Measurements from ENCODE around the gene UACA. TPM values are rescaled to one million over a fixed set of nuclear protein-coding genes. Genes with fewer than 3 reads are reported as not detected.

UACA gene
- total RNA-seq, 3 donors from 2014 or later (not counting 1 experiment from before 2014, with no cell fraction given), result 1.1 to 3.1 (median 2.1) TPM

DNA sequence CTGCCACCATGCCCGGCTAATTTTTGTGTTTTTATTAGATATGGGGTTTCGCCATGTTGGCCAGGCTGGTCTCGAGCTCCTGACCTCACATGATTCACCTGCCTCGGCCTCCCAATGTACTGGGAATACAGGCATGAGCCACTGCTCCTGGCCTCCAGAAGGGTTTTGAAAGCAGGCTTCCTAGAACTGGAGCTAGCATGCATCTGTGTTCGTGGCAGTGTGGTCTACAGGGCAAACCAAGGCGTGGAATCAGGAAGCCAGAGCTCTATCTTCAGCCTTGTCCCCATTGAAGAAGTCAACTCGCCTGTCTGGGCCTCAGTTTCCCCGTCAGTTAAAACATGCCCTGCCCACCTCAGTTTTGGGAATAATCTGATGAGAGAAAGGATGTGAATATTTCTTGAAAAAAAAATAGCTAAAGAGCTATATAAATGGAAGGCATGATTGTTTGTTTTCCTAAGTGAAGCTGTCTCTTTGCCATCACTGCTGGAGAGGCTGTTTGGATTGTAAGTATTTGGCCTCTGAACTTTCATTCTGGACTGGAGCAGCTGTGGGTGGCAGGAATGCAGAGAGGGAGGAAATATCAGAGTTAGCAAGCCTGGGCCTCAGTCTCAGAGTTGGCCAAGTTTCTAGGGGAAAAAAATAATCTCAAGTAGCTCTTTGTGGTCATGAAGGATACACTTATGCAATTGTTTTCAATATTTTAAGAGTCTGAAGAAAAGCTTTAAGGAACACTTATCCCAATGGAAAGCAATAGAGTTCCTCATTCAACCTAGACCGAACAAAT is 36.5 kb upstream of the UACA start:
- TF ChIP-seq, protein P1, sequence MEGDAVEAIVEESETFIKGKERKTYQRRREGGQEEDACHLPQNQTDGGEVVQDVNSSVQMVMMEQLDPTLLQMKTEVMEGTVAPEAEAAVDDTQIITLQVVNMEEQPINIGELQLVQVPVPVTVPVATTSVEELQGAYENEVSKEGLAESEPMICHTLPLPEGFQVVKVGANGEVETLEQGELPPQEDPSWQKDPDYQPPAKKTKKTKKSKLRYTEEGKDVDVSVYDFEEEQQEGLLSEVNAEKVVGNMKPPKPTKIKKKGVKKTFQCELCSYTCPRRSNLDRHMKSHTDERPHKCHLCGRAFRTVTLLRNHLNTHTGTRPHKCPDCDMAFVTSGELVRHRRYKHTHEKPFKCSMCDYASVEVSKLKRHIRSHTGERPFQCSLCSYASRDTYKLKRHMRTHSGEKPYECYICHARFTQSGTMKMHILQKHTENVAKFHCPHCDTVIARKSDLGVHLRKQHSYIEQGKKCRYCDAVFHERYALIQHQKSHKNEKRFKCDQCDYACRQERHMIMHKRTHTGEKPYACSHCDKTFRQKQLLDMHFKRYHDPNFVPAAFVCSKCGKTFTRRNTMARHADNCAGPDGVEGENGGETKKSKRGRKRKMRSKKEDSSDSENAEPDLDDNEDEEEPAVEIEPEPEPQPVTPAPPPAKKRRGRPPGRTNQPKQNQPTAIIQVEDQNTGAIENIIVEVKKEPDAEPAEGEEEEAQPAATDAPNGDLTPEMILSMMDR (IDR thresholded peaks at IDR 0.05), result no peak
- Histone ChIP-seq H3K4me3 (ENCODE audit: low read length) (no peak overlapping the region), H3K27ac (ENCODE audit: low read length) (no peak overlapping the region), H3K36me3 (ENCODE audit: control insufficient read depth, insufficient read depth, low read length) (no peaks in the 10 kb centered on the region), H3K27me3 (ENCODE audit: control insufficient read depth, insufficient read depth, low read length) (no peaks in the 10 kb centered on the region), H3K4me1 (ENCODE audit: control insufficient read depth, insufficient read depth, low read length) (no peaks in the 10 kb centered on the region), H3K9me3 (ENCODE audit: control insufficient read depth, insufficient read depth, low read length) (no peaks in the 10 kb centered on the region)
- H3K4me1 Mint-ChIP-seq, result no peaks in the 10 kb centered on the region
- H3K4me3 Mint-ChIP-seq, result no peak overlapping the region
- H3K36me3 Mint-ChIP-seq, result no peaks in the 10 kb centered on the region
- no peak for ATAC-seq
- no peaks in the 10 kb centered on the region for H3K9me3 Mint-ChIP-seq
- H3K27me3 Mint-ChIP-seq (ENCODE audit: low read depth in 2 of 2), result no peaks in the 10 kb centered on the region
- 76% methylated on average over 9 of the region's 9 CpGs for WGBS (ENCODE audit: insufficient coverage)
- no peak overlapping the region for H3K27ac Mint-ChIP-seq
- intact Hi-C loops (cut with micrococcal nuclease), result no loop called here
- DNase-seq, result no peak

DNA sequence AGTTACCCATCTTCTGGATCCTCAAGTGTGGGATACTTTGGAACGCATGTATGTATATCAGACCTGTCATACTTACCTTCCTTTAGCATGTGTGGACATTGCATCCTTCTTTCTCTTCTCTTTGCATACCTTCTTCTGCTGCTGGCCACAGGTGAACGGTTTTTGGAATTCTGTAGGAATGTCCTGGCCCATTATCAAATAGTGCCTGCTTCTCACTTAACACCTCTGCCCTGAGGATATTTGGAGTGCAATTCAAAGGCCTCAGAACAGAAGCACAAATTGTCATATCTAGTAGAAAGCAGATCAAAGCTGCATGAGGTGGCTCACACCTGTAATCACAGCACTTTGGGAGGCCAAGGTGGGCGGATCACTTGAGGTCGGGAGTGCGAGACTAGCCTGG is 34.1 kb upstream of the UACA start:
- no peaks in the 10 kb centered on the region for H3K36me3 ChIP-seq (ENCODE audit: control insufficient read depth, insufficient read depth, low read length)
- Mint-ChIP-seq H3K9me3 (no peaks in the 10 kb centered on the region), H3K36me3 (no peaks in the 10 kb centered on the region), H3K27me3 (ENCODE audit: low read depth in 2 of 2) (peaks cover 3 to 5% of the 10 kb centered on the region in 2 donors), H3K27ac (no peak overlapping the region), H3K4me3 (no peak overlapping the region), H3K4me1 (no peaks in the 10 kb centered on the region)
- no peak overlapping the region for H3K27ac ChIP-seq (ENCODE audit: low read length)
- no peak for DNase-seq
- H3K9me3 ChIP-seq (ENCODE audit: control insufficient read depth, insufficient read depth, low read length), result no peaks in the 10 kb centered on the region
- no peak overlapping the region for H3K4me3 ChIP-seq (ENCODE audit: low read length)
- intact Hi-C loops (cut with micrococcal nuclease), result no loop called here
- ATAC-seq, result no peak
- no peaks in the 10 kb centered on the region for H3K27me3 ChIP-seq (ENCODE audit: control insufficient read depth, insufficient read depth, low read length)
- 95% methylated on average over 5 of the region's 5 CpGs for WGBS (ENCODE audit: insufficient coverage)
- TF ChIP-seq, protein P1 (IDR thresholded peaks at IDR 0.05), result no peak
- no peaks in the 10 kb centered on the region for H3K4me1 ChIP-seq (ENCODE audit: control insufficient read depth, insufficient read depth, low read length)

DNA sequence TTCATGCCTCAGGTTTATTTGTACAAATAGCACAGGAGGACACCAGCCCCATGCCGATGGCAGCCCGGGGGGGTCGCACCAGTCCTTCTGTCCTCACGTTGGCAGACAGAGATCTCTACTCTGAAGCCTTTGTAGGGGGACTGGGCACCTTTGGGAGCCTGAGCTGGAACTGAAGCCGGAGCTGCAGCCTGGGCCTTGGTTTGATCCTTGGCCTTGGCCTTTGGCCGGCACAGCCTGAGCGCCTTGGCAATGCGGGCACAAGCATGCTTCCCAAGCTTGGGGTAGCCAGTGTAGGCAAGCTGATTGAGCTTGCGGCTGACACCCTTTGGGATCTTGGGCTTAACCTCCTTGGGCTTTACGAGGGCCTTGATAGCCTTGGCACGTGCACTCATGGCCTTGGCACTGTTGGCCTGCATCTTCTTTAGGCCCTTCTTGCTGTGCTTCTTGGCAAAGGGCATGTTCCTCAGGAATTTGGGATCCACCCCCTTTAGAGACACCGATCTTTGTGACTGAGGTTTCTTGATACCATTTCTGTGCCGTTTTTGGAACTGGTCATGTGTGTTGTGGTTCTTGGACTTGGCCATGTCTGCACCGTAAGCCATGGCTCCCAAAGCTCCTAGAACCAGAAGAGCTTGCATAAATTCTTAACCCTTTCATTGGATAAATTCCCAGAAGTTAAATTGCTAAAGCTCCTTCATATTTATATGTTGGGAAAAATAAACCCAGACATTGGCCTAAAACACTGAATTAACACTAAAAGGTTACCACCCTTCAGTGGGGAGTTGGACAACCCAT is 33.4 kb upstream of the UACA start:
- WGBS (ENCODE audit: insufficient coverage), result 91% methylated on average over 14 of the region's 14 CpGs

More for the DNA sequence above, 33.4 kb upstream of the UACA start:
- H3K27ac ChIP-seq (ENCODE audit: low read length), result no peak overlapping the region
- no peaks in the 10 kb centered on the region for H3K9me3 ChIP-seq (ENCODE audit: control insufficient read depth, insufficient read depth, low read length)
- H3K36me3 ChIP-seq (ENCODE audit: control insufficient read depth, insufficient read depth, low read length), result no peaks in the 10 kb centered on the region
- H3K4me1 ChIP-seq (ENCODE audit: control insufficient read depth, insufficient read depth, low read length), result no peaks in the 10 kb centered on the region
- Mint-ChIP-seq H3K4me1 (no peaks in the 10 kb centered on the region), H3K36me3 (no peaks in the 10 kb centered on the region), H3K9me3 (no peaks in the 10 kb centered on the region), H3K27me3 (ENCODE audit: low read depth in 2 of 2) (peaks cover 3 to 10% of the 10 kb centered on the region in 2 donors), H3K27ac (no peak overlapping the region), H3K4me3 (no peak overlapping the region)
- DNase-seq (no peak), ATAC-seq (no peak)
- TF ChIP-seq, protein P1 (IDR thresholded peaks at IDR 0.05), result no peak
- no peaks in the 10 kb centered on the region for H3K27me3 ChIP-seq (ENCODE audit: control insufficient read depth, insufficient read depth, low read length)
- H3K4me3 ChIP-seq (ENCODE audit: low read length), result no peak overlapping the region
- intact Hi-C loops (cut with micrococcal nuclease), result no loop called here
